Upper lobe of right lung (tissue), 1 donor: ENCODE data around the gene EYA4. TPM values are rescaled to one million over a fixed set of nuclear protein-coding genes. Genes with fewer than 3 reads are reported as not detected.

Source experiments
- ATAC-seq: fragments of 200-7000 bp; cut with Tn5 transposase; one replicate; pipeline ENCODE4 v1.9.1; 2020; ENCODE audit warnings: mild to moderate bottlenecking, moderate library complexity
- DNase-seq: peaks from one replicate; pipeline ENCODE4 v3.0.0-alpha.2; 2020
- H3K27ac ChIP-seq: fragments of 200-600 bp; one replicate; pipeline ENCODE4 v1.8.0; 2022
- H3K27me3 ChIP-seq: fragments of 200-600 bp; one replicate; pipeline ENCODE4 v1.8.0; 2022; ENCODE audit warnings: mild to moderate bottlenecking
- H3K36me3 ChIP-seq: fragments of 200-600 bp; one replicate; pipeline ENCODE4 v1.8.0; 2022
- H3K4me1 ChIP-seq: fragments of 200-600 bp; one replicate; pipeline ENCODE4 v1.8.0; 2022
- H3K4me3 ChIP-seq: fragments of 200-600 bp; one replicate; pipeline ENCODE4 v1.8.0; 2022; ENCODE audit warnings: mild to moderate bottlenecking
- H3K9me3 ChIP-seq: fragments of 200-600 bp; one replicate; pipeline ENCODE4 v1.8.0; 2022
- intact Hi-C: fragments of 100-400 bp; cut with DNase I; formaldehyde crosslinking; loops from one replicate; pipeline ENCODE4 v1.11.0; 2022
- total RNA-seq: library from RNA; stranded (reverse); fragmentation: NEBNext Ultra II Directional; extraction: Animal tissue kit (Norgen Biotek cat#: 25700); gene quantifications from one replicate; pipeline ENCODE4 v1.2.1, GENCODE V29; 2021
- TF ChIP-seq, protein P1 (sequence below): fragments of 200-600 bp; IDR thresholded peaks from one replicate; pipeline ENCODE4 v1.8.0; 2022; ENCODE audit warnings: antibody characterized with exemption
- donor health status: DM: no; HTN: yes; CAD: no; lungs with severe emphysema.

Gene EYA4
- total RNA-seq, 1 donor from 2014 or later: 6.0 TPM

DNA sequence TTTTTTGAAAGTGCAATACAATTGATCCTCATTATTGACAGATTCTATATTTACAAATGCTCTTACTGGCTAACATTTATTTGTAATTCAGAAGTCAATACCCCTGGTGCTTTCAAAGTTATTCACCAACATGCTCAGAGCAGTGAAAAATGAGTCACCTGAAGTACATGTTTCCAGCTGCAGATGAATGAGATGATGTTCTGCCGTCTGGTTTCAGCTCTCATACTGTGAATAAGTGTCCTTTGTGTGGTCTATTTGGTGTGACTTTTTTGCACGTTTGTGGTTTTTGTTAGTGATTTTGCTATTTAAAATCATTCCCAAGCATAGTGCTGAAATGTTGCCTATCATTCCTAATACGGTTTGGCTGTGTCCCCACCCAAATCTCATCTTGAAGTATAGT lies 22.3 kb upstream of the EYA4 start:
- Histone ChIP-seq H3K4me1 (no peaks in the 10 kb centered on the region), H3K27me3 (no peaks in the 10 kb centered on the region), H3K9me3 (no peaks in the 10 kb centered on the region), H3K36me3 (no peaks in the 10 kb centered on the region), H3K4me3 (no peak overlapping the region), H3K27ac (no peak overlapping the region)
- no peak for DNase-seq
- no peak for ATAC-seq
- intact Hi-C loops: no loop called here
- TF ChIP-seq, protein P1, sequence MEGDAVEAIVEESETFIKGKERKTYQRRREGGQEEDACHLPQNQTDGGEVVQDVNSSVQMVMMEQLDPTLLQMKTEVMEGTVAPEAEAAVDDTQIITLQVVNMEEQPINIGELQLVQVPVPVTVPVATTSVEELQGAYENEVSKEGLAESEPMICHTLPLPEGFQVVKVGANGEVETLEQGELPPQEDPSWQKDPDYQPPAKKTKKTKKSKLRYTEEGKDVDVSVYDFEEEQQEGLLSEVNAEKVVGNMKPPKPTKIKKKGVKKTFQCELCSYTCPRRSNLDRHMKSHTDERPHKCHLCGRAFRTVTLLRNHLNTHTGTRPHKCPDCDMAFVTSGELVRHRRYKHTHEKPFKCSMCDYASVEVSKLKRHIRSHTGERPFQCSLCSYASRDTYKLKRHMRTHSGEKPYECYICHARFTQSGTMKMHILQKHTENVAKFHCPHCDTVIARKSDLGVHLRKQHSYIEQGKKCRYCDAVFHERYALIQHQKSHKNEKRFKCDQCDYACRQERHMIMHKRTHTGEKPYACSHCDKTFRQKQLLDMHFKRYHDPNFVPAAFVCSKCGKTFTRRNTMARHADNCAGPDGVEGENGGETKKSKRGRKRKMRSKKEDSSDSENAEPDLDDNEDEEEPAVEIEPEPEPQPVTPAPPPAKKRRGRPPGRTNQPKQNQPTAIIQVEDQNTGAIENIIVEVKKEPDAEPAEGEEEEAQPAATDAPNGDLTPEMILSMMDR: no peak

DNA sequence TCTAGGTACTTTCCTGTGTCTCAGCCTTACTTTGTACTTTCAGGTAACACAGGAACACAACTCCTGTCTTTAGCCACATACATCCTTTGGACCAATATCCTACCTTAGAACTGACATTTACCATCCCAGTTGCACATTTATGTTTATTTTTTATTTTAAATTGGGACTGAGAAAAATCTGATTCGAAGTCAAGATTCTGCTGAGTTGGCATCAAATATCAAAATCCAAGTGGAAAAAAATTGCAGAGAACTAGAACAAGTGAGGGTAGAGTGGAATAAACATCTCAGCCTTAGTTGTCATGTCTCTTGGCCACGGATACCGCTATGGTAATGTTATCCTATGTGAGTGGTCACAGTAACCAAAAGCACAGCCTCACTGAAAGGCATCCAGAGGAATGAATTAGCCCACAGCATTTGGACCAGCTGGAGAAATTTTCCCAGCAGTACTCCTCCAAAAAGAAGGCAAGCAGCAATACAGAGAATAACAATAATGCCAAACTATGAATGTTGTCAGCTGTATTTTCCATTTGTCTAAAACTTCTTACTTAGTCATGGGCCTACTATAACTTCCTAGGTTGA lies 17.6 kb upstream of the EYA4 start:
- no peak for ATAC-seq
- TF ChIP-seq, protein P1: no peak
- Histone ChIP-seq H3K27me3 (no peaks in the 10 kb centered on the region), H3K36me3 (no peaks in the 10 kb centered on the region), H3K4me1 (no peaks in the 10 kb centered on the region), H3K9me3 (no peaks in the 10 kb centered on the region), H3K4me3 (no peak overlapping the region), H3K27ac (no peak overlapping the region)
- intact Hi-C loops: no loop called here
- no peak for DNase-seq

DNA sequence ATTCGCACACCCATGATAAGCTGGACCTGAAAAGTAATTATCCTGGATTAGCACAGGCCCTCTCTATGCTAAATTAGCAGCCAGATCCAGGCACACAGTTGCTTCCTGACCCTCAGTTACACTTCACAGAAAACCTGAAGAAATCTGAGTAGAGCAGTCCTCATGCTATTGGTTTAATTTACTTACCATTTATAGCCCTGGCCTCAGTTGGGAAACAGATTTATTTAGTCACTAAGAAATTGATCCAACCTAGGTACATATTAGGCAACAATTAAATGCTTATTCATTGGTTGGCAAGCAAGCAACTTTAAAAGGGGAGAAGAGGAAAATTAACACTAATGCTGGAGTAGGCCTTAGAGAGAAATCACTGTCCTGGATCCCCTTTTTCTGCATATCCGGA lies 15.6 kb upstream of the EYA4 start:
- intact Hi-C loops: no loop called here
- Histone ChIP-seq H3K9me3 (no peaks in the 10 kb centered on the region), H3K36me3 (no peaks in the 10 kb centered on the region), H3K4me3 (no peak overlapping the region), H3K27me3 (no peaks in the 10 kb centered on the region), H3K27ac (no peak overlapping the region), H3K4me1 (no peaks in the 10 kb centered on the region)
- TF ChIP-seq, protein P1: no peak
- no peak for DNase-seq
- no peak for ATAC-seq

DNA sequence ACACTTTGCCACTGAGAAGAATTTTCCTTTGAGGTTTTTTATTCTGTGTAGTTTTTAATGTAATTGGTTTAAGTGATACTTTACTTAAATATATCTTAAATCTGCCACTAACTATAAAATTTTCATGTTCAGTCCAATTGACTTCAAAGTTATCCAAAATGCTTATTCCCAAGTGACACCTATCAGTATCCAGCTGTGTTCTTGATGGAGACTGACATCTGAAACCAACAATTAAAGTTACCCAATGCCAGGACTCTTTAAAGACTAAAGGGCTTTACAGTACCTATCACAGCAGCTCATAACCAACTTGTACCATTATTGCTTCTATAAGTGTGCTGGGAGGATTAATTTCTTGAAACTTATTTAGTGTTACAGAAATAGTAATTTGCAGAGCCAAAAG lies 13.8 kb upstream of the EYA4 start:
- Histone ChIP-seq H3K27me3 (no peaks in the 10 kb centered on the region), H3K36me3 (no peaks in the 10 kb centered on the region), H3K4me3 (no peak overlapping the region), H3K27ac (no peak overlapping the region), H3K4me1 (no peaks in the 10 kb centered on the region), H3K9me3 (no peaks in the 10 kb centered on the region)
- TF ChIP-seq, protein P1: no peak
- intact Hi-C loops: no loop called here
- ATAC-seq: no peak
- no peak for DNase-seq

DNA sequence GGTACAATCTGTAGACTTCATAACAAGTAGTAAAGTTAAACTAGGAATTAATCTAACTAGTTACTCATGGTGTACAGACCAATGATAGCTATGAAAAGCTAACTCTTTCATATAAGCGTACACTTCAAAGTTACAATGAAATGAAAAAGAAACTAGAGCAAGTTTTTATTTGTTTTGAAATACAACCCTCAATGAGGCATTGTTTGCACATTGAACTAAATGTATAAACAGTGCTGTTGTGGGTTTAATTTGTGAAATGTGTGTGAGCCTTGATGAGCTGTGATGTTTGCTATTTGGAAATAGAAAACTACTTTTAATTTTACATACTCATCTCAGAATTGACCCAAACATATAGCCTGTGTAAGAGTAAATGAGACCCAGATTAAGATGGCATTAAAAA lies 11.1 kb upstream of the EYA4 start:
- no peak for ATAC-seq
- DNase-seq: no peak
- no peak overlapping the region for H3K4me3 ChIP-seq
- H3K27ac ChIP-seq: no peak overlapping the region
- H3K36me3 ChIP-seq: no peaks in the 10 kb centered on the region
- H3K9me3 ChIP-seq: no peaks in the 10 kb centered on the region
- TF ChIP-seq, protein P1: no peak
- intact Hi-C loops: no loop called here
- H3K4me1 ChIP-seq: no peaks in the 10 kb centered on the region
- H3K27me3 ChIP-seq: no peaks in the 10 kb centered on the region

DNA sequence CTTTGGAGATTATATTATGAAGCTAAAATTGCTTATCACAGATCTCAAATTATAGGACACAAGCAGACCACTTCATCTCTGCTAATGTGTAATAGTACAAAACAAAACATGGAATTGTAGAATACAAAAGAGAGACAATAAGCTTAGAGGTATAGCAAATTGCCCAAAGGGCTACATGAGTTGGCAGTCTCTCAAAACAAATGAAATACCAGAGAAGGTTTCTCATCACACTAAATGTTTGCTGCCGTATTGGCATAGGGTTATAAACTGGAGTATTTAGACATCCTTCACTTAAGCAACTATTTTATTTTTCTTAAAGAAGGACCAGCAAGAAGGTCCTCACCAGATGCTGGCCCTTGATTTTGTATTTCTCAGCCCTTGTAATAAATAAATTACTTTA lies 5.9 kb upstream of the EYA4 start:
- no peak for ATAC-seq
- no peak overlapping the region for H3K27ac ChIP-seq
- H3K9me3 ChIP-seq: no peaks in the 10 kb centered on the region
- TF ChIP-seq, protein P1: no peak
- DNase-seq: no peak
- no peak overlapping the region for H3K4me3 ChIP-seq
- peaks cover 3% of the 10 kb centered on the region for H3K27me3 ChIP-seq
- intact Hi-C loops: no loop called here
- H3K4me1 ChIP-seq: no peaks in the 10 kb centered on the region
- no peaks in the 10 kb centered on the region for H3K36me3 ChIP-seq
